GM19099 (cell line): Measurements from ENCODE around the gene CD37.

Experiments used
- POLR2A ChIP-seq: IDR thresholded peaks from 3 replicates; pipeline ENCODE4 v1.6.1; 2011; ENCODE audit warnings: low read depth; ENCODE audit not compliant: insufficient read length; ENCODE audit errors: extremely low read depth

The CD37 gene

DNA sequence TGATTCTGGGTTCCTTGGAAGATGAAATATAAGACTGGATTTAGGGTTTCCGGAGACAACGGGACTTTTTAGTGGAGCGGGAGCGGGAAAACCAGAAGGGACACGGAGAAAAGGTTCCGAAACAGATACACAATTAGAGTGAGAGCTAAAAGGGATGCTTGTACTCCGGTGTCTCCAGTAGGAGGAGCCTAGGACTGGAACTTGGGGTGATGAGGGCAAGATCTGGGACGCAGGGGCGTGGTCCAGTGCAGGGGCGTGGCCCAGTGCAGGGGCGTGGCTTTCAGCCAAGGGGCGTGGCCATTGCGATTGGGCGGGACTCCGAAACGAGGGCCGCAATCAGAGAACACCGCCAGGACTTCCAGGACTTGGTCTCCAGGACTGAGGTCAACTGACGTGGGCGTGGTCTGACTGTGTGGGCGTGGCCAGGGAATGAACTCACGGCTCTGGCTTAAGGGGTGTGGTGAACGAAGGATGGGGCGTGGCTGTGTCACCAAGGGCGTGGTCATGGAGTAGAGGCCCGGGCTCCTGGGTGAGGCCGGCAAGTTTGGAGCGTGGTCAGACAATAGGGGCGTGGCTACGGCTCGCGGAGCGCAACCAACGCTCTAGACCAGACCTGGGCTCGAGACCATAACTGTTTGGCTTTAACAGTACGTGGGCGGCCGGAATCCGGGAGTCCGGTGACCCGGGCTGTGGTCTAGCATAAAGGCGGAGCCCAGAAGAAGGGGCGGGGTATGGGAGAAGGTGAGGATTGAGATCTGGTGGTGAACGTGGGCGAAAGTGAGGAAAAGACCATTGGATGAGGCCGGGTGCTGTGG is 28.3 kb downstream of the CD37 start, which contains the start of gene DKKL1:
Gene DKKL1, plus strand, starts transcription at position 610 of the 815 bp plus-strand sequence. Its CDS starts 122 bp downstream, at position 732.
- no peak for TF ChIP-seq POLR2A

DNA sequence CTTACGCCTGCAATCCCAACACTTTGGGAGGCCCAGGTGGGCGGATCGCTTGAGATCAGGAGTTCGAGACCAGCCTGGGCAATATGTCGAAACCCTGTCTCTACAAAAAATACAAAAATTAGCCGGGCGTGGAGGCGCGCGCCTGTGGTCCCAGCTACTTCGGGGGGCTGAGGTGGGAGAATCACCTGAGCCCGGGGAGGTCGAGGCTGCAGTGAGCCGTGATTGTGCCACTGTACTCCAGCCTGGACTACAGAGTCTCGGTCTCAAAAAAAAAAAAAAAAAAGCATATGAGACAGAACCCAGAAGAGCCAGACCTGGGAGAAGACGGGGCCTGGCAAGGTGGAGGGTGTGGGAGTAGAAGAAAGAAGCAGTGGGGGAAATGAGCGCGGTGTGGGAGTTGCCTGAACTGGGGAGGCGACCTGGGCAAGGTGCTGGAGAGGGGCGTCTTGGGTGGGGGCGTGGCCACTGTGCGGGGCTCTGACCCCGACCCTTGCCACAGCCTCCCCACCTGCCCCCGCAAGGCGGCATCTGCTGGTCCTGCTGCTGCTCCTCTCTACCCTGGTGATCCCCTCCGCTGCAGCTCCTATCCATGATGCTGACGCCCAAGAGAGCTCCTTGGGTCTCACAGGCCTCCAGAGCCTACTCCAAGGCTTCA is 29.0 kb downstream of the CD37 start:
- TF ChIP-seq POLR2A: no peak

DNA sequence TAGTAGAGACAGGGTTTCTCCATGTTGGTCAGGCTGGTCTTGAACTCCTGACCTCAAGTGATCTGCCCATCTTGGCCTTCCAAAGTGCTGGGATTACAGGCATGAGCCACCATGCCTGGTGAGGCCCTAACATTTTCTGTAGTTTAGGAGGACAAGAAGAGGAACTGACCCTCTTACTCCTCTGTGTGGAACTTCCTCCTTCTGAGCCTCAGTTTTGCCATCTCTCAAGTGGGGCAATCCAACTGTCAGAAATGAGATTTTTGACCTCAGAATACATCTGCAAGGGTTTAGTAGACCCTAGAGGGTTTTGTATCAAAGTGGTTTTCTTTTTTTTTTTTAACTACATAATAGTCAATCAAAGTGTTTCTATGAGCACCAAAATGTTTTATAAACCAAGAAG is 30.9 kb downstream of the CD37 start:
- TF ChIP-seq POLR2A: no peak

DNA sequence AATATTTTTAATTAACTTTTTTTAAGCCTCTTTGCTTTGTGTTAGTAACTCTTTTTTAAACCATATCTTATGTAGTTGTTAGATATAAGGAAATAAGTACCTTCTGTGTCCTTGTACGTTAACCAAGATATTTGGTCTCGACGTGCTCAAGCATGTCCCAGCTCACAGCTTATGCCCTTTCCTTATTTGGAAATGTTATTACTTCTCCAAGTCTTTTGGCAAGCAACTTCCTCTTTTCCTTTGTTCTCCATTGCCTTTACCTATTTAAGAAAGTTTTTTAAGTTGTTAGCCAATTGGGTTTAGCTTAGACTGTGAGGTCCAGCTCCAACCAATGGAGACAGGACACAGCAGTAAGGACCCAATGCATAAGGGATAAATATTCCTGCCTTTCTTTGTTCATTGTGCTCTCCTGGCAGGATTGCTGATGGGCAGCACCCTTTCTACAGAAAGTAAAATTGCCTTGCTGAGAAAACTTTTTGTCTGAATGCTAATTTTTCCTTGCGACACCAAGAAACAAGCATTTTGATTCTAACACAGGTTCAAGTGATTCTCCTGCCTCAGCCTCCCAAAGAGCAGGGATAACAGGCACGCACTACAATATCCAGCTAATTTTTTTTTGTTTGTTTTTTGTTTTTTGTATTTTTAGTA is 33.6 kb downstream of the CD37 start:
- TF ChIP-seq POLR2A: no peak

DNA sequence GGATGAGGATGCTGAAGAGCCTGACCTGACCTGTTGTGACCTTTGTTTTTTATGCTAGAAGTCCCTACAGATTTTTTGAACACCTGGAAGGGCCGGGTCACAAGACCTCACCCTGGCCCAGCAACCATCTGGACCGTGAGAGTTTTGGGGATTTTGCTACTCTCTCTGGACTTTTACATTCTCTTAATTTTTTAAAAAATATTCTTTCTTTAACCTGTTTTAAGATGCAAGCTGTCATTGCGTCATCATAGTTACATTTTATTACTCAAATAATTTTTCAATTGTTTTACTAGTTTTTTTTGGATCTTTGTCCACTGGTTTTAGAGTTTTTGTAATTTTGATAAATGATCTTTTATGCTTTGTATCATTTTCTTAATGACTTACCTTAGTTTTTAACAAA is 36.0 kb downstream of the CD37 start:
- TF ChIP-seq POLR2A: no peak

DNA sequence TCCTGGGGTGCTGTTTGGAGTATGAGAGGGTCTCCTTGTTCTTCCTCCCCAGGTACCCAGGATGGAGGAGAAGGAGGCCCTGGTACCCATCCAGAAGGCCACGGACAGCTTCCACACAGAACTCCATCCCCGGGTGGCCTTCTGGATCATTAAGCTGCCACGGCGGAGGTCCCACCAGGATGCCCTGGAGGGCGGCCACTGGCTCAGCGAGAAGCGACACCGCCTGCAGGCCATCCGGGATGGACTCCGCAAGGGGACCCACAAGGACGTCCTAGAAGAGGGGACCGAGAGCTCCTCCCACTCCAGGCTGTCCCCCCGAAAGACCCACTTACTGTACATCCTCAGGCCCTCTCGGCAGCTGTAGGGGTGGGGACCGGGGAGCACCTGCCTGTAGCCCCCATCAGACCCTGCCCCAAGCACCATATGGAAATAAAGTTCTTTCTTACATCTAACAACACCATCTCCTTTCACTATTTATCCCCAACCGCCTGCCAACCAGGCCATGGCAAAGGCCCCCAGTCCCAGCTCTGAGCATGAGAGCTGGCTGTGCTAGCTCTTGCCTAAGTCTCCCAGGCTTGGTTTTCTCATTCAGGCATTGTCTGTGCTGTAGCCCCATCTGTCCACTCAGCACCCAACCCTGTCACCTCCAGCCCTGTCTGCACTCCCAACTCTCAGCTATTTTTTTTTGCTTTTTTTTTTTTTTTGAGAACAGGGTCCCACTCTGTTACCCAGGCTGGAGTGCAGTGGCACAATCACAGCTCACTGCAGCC is 39.6 kb downstream of the CD37 start:
- no peak for TF ChIP-seq POLR2A

DNA sequence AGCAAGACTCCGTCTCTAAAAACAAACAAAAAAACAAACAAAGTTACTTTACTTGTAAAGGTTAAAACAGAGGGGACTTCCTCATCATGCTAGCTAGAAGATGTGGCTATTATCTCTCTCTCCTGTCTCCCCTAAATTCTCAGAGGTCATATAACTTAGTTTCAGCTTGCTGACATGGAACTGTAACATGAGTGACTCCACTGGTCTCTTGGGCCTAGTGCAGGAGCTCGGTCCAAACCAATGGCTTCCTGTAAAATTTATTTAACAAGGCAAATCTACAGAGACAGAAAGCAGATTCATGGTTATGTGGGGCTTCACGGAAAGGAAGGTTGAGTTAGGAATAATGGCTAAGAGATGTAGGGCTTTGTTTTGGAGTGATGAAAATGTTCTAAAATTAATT is 43.3 kb downstream of the CD37 start:
- no peak for TF ChIP-seq POLR2A

DNA sequence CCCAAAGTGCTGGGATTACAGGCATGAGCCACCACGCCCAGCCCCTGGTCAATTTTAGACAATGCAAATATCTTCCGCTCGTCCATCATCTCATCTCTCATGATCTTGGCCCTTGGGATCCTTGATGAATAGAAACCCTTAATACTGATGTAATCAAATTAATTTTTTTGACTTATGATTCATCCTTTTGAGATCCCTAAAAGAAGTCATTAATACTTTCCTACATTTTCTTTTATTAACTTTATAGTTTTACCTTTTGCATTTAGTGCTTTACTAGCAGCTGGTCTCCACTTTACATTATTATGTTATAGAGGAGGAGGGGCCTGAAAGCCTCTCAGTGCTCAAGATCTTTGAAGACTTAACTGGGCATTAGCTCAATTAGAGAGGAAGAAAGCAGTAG is 45.2 kb downstream of the CD37 start:
- TF ChIP-seq POLR2A: no peak

DNA sequence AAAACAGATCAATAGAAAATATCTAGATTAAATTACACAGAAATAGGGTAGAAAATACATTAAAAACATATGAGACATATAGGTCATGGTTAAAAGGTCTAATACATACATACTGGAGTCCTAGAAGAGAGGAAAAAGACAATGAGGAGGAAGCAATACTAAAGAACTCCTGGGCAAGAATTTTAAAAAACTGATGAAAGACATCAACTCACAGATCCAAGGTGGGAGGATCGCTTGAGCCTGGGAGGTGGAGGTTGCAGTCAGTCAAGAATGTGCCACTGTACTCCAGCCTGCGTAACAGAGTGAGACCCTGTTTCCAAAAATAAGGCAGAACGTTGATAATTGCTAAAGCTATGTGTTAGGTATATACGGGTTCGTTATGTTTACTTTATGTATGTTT is 47.4 kb downstream of the CD37 start:
- no peak for TF ChIP-seq POLR2A

DNA sequence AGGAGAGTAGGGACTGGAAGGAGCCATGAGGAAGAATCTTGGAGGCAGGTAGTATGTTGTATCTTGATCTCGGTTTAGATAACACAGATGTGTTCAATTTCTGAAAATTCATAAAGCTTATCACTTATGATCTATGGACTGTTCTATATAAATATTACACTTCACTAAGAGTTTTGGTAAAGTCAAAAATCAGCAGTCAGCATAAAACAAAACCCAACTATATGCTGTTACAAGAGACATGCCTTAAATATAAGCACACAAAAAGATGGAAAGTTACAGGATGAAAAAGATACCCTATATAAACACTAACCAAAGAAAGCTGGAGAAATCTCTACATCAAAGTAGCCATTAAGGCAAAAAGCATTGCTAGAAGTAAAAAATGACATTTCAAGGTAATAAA is 48.4 kb downstream of the CD37 start:
- no peak for TF ChIP-seq POLR2A

DNA sequence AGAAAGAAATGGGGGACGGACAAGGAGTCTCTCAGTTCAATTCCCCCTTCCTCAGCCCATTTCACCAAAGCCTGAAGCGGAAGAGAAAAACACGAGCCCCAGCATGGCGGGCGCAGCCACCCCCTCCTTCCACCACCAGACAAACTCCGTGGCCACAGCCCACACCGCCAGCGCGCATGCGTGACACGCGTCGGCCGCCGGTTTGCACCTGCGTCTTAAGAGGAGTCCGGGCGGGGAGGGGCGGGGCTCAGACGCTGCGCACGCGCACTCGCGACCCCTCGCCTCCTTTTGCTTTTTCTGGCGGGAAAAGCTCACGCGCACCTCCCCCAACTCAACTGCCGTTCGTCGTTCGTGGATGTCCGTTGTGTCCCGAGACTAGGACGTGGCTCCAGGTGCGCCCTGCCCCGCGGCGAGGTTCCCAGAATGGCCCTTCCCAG is 52.7 kb downstream of the CD37 start, which contains the start of gene KASH5:
Gene KASH5, plus strand, starts transcription at position 314 of the 437 bp plus-strand sequence. CDS start 2,635 bp downstream, outside the sequence.
- TF ChIP-seq POLR2A: peak; percentile 58

DNA sequence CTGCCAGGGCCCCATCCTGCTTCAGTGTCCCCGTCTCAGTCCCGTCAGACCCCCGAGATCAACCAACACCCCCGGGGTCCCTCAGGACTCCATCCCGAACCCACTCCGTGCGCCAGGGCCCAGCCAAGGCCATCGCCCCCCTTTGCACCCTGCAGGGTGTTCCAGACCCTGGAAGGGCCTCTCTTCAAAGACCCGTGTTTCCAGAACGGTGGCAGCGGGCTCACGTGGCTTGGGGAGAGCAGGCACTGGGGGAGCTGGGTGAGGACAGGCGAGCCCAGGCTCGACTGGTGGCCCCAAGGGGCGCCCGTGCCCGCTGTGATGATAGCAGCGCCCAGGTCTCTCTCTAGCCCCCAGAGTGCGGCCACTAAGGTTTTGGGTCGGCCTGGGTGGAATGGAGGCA is 54.2 kb downstream of the CD37 start:
- no peak for TF ChIP-seq POLR2A
